Measurements from ENCODE around the gene RPS27. TPM values are rescaled to one million over a fixed set of nuclear protein-coding genes. Genes with fewer than 3 reads are reported as not detected.

RPS27 gene
- total RNA-seq, 1 experiment from 2014 or later, result 2,701 TPM

DNA sequence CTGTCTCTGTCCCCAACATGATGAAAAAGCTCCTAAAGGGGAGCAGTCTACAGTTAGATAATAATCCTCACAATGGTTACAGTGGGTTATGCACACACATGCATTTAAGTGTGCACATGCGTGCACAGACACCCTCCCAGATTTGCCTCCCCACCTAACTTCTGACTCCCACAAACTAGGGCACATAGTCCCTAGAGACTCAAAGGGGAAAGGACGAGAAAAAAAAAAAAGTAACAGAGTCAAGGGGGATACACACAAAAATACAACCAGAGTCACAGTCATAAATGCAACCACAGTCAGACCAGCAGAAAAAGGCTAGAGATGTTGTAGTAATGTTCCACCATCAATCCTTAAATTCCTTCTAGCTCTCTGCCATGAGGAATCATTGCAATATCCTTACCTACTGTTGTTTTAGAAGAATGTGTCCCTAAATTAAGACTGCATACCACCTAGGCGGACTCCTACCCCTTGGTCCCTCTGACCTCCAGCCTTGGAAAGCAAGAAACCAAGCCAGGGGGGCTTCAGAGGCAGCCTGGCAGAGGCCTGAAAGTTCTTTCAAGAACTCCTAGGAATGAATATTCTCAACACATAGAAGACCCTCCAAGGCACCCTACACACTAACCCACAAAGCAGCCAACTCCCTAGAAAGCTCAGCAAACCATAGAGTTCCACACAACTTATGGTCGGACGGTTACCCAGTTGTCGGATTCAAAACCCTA is 33.4 kb upstream of the RPS27 start:
- peak overlapping the region; percentile 97 for H3K4me3 ChIP-seq (ENCODE audit: insufficient read depth, low read depth, low read length)
- H3K27me3 ChIP-seq (ENCODE audit: control insufficient read depth, insufficient read depth, low read length), result no peaks in the 10 kb centered on the region
- DNase-seq, result peak; percentile 31
- H3K36me3 ChIP-seq (replicated peaks; ENCODE audit: control insufficient read depth, insufficient read depth, low read length), result peaks cover 30% of the 10 kb centered on the region

GRCh38 chr1:153957744-153958110 is 32.8 kb upstream of the RPS27 start:
- no peak for DNase-seq

DNA sequence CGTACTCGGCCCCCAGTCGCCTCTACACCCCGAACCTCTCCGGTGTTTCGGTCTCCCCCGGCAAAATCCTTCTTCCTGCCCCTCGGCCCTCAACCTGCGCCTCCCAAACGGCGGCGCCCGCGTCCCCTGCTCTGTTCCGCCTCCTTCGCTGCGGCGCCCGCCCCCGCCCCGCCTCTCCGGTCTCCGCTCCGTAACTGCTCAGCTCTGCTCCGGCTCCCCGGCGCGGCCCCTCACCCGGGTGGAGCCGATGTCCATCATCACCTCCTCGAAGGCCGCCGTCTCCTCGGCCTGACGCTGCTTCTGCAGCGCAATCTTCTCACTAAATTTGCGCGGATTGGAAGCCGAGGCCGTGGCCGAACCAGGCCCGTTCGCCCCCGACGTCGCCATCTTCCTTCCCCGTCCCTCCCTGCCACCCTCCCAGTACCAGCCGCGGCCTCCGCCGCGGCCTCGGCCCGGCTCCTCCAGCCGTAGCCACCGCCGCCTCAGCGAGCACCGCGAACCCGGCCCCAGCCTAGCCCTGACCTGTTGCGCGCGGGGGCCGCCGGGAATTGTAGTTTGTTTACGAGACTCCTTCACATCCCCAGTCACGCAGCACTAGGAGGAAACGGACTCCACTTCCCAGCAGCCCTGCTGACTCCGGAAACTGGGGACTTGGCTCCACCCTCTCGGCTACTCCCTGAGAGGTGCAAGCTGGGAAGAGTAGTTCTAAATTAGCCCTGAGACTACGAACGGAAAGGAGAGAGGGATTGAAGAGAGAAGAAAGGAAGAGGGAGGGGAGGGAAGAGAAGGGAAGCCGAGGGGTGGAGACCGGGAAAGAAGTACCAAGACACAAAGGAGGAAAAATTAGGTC is 32.2 kb upstream of the RPS27 start, which contains the start of gene CRTC2:
TSS of gene CRTC2 (minus strand) at position 502 of the 850 bp plus-strand sequence. CDS start at position 387, 115 bp downstream.
- DNase-seq, result peak; percentile 98
- H3K36me3 ChIP-seq (replicated peaks; ENCODE audit: control insufficient read depth, insufficient read depth, low read length), result peaks cover 25% of the 10 kb centered on the region
- peak within 1 kb of the TSS; percentile 97 for H3K4me3 ChIP-seq (ENCODE audit: insufficient read depth, low read depth, low read length)
- no peaks in the 10 kb centered on the region for H3K27me3 ChIP-seq (ENCODE audit: control insufficient read depth, insufficient read depth, low read length)

More at GRCh38 chr1:153957744-153958110, 32.8 kb upstream of the RPS27 start:
- Histone ChIP-seq H3K36me3 (replicated peaks; ENCODE audit: control insufficient read depth, insufficient read depth, low read length) (peaks cover 25% of the 10 kb centered on the region), H3K27me3 (ENCODE audit: control insufficient read depth, insufficient read depth, low read length) (no peaks in the 10 kb centered on the region), H3K4me3 (ENCODE audit: insufficient read depth, low read depth, low read length) (peak overlapping the region; percentile 97)

- Histone ChIP-seq H3K27me3 (ENCODE audit: control insufficient read depth, insufficient read depth, low read length) (no peaks in the 10 kb centered on the region), H3K4me3 (ENCODE audit: insufficient read depth, low read depth, low read length) (no peak overlapping the region; the same call in 1 of the 2 replicates), H3K36me3 (replicated peaks; ENCODE audit: control insufficient read depth, insufficient read depth, low read length) (peaks cover 24% of the 10 kb centered on the region)
- DNase-seq, result no peak
These were observed 31.7 kb upstream of the RPS27 start for GRCh38 chr1:153958961-153959260.

GRCh38 chr1:153959454-153959853 is 31.1 kb upstream of the RPS27 start:
- peak; percentile 41 for DNase-seq
- Histone ChIP-seq H3K4me3 (ENCODE audit: insufficient read depth, low read depth, low read length) (no peak overlapping the region), H3K36me3 (replicated peaks; ENCODE audit: control insufficient read depth, insufficient read depth, low read length) (peaks cover 24% of the 10 kb centered on the region), H3K27me3 (ENCODE audit: control insufficient read depth, insufficient read depth, low read length) (no peaks in the 10 kb centered on the region)

DNA sequence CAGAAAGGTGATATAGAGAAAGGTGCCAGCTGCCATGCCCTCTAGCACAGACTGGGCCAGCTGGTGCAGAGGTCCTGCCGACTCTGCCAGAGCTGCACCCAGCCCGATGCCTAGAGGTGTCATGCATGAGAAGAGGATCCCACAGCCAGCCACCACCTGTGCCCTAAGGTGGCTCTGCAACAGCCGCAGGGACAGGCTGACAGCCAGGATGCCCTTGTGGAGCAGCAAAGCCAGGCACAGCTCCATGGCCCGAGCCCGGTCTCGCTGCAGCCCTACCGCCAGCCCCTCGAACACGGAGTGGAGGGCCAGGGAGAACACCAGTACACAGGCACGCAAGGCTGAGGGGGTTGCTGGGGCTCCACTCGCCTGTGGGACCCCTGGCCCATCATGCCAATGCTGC is 30.4 kb upstream of the RPS27 start:
- H3K36me3 ChIP-seq (replicated peaks; ENCODE audit: control insufficient read depth, insufficient read depth, low read length), result peaks cover 24% of the 10 kb centered on the region
- no peak overlapping the region for H3K4me3 ChIP-seq (ENCODE audit: insufficient read depth, low read depth, low read length)
- DNase-seq, result peak; percentile 7
- H3K27me3 ChIP-seq (ENCODE audit: control insufficient read depth, insufficient read depth, low read length), result no peaks in the 10 kb centered on the region

GRCh38 chr1:153961421-153961820 is 29.1 kb upstream of the RPS27 start:
- DNase-seq, result no peak
- H3K36me3 ChIP-seq (replicated peaks; ENCODE audit: control insufficient read depth, insufficient read depth, low read length), result peaks cover 24% of the 10 kb centered on the region
- no peaks in the 10 kb centered on the region for H3K27me3 ChIP-seq (ENCODE audit: control insufficient read depth, insufficient read depth, low read length)
- peak overlapping the region; percentile 98 for H3K4me3 ChIP-seq (ENCODE audit: insufficient read depth, low read depth, low read length)

DNA sequence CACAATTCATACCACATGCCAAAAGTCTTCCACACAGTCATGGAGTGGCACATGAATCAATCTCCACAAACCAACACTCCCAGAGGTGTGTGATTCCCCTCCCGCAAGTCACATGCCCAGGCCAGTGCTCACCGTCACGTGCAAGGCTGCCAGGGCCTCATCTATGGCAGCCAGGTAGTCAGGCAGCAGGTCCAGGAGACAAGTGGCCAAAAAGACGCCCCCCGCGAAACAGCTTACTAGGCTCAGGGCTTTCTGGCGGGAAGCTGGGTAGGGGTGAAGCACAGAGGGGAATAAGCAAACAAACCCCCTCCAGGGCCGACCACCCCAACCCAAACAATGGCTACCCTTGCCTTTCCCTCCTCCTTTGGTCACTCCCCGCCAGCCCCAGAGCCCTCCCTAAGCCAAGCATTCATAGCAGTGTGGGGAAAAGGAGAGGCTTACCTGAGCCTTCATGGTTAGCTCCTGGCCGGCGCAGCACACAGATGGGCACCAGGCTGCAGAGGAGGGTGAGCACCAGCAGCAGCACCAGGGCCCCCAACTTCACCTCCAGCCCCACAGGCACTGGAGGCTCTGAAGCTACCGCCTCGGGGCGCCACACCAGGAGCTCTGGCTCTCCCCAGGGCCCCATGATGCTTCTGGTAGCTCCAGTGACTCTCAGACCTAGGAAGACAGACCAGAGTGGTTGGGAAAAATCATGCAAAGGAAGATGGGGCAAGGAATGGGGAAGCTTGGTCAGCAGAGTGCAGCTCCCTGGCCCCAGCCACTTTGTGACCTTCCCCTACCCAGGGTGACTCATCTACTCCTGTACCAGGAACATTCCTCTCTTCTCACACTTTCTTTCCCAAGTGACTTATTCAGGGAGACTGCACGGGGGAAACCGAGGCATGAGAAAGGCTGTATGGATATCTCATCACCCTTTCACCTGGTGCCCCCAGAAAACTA is 28.2 kb upstream of the RPS27 start:
- Histone ChIP-seq H3K27me3 (ENCODE audit: control insufficient read depth, insufficient read depth, low read length) (no peaks in the 10 kb centered on the region), H3K4me3 (ENCODE audit: insufficient read depth, low read depth, low read length) (peak overlapping the region; percentile 98), H3K36me3 (replicated peaks; ENCODE audit: control insufficient read depth, insufficient read depth, low read length) (peaks cover 24% of the 10 kb centered on the region)
- peak; percentile 60 for DNase-seq

DNA sequence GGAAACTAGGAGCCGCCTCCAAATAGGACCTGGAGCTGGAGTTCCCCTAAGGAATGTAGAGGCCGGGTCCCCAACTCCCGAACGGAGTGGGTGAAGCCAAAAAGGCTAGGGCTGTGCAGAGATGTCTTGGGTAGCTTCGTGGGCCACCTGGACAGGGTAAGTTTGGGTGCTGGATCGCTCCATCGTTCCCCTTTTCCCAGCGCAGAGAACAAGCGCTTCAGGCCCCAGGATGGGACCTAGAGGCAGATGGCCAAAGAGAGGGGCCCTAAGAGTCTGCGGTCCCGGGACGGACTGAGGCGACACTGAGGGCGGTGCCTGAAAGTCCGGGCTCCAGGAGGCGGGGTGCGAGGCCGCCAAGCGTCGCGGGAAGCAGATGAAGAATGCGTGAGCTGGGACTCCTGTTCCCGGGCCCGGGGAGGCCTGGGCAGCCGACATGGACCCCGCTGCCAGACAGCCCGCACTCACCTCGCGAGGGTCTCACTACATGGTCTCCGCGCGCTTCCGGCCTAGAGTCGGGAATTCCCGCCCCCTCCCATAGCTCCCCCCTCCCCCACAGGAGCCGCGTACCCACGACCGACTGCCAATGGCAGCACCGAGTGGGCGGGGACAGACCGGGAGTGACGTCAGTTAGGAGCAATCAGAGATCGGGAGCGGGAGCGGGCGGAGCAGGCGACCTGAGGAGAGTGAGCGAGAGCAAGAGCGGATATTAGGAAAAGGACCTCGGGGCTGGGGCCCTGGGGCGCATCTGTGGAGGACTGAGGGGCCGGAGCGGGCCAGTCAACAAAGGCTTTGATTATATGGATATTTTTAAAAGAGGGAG is 27.3 kb upstream of the RPS27 start, which contains the start of gene SLC39A1:
TSS of gene SLC39A1 (minus strand) at position 508 of the 820 bp plus-strand sequence. CDS start 822 bp downstream, outside the sequence.
- Histone ChIP-seq H3K4me3 (ENCODE audit: insufficient read depth, low read depth, low read length) (peak within 1 kb of the TSS; percentile 98), H3K36me3 (replicated peaks; ENCODE audit: control insufficient read depth, insufficient read depth, low read length) (peaks cover 24% of the 10 kb centered on the region), H3K27me3 (ENCODE audit: control insufficient read depth, insufficient read depth, low read length) (no peaks in the 10 kb centered on the region)
- DNase-seq, result peak; percentile 98

- Histone ChIP-seq H3K27me3 (ENCODE audit: control insufficient read depth, insufficient read depth, low read length) (no peaks in the 10 kb centered on the region), H3K4me3 (ENCODE audit: insufficient read depth, low read depth, low read length) (peak overlapping the region; percentile 53)
- DNase-seq, result peak; percentile 86
These were observed 26.7 kb upstream of the RPS27 start for GRCh38 chr1:153963850-153964331.

DNA sequence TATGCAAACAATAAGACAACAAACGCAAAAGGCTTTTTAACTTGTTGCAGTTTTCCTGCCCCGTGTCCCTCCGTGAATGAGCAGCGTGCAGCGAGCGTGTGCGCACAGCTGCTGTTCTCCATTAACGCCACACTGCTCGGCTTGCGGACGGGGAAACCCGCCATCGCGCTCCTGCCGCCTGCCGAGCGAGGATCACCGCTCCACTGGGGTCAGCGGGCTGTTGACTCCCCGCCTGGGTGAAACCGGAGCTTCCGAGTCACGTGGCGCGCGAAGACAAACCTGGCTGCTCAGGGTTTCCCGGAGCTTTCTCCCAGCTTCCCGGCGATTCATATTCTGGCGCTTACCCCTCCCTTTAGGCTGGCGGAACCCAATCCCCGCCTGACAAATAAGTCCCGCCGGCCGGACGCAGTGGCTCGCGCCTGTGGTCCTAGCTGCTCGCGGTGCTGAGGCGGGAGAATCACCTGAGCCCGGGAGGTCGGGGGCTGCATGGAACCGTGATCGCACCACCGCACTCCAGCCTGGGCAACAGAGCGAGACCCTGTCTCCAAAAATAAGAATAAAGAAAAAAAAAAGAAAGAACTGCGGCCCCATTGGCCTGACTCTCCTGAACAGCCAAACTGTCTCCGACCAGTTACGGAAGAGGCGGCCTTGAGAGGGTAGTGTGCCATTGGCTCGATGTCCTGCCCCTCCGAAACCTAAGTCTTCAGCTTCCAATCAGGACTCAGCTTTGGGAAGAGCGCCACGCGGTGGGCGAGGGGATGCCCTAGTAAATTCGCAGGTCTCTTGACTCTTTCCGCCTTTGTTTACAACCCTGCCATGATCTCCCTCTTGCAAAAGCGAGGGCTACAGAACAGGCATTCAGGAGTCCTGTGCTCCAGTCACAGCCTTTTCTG is 23.2 kb upstream of the RPS27 start, which contains the start of gene CREB3L4:
TSS of gene CREB3L4 (plus strand) at position 796 of the 893 bp plus-strand sequence. CDS start 624 bp downstream, outside the sequence.
- peak within 1 kb of the TSS; percentile 69 for H3K4me3 ChIP-seq (ENCODE audit: insufficient read depth, low read depth, low read length)
- DNase-seq, result peak; percentile 93
- H3K36me3 ChIP-seq (replicated peaks; ENCODE audit: control insufficient read depth, insufficient read depth, low read length), result no peaks in the 10 kb centered on the region; the same call in 1 of the 2 replicates
- H3K27me3 ChIP-seq (ENCODE audit: control insufficient read depth, insufficient read depth, low read length), result no peaks in the 10 kb centered on the region

More at GRCh38 chr1:153963850-153964331, 26.7 kb upstream of the RPS27 start:
- peaks cover 24% of the 10 kb centered on the region for H3K36me3 ChIP-seq (replicated peaks; ENCODE audit: control insufficient read depth, insufficient read depth, low read length)

DNA sequence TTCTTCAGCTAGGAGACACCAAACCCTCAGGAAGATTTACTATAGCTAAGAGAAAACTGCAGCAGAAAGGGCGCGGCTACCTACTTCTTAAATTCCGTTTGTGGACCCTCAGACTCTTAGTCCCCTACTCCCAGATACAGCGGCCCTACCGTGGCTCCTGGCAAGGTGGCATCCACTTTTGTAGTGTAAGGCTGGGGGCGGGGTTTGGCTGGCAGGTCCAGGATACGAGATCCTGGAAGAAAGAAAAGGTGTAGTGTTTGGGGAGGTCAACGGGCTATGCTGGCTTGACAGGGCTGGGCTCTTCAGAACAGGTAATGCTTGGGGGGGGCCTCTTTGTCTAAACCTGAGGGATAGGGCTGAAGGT is 22.6 kb upstream of the RPS27 start:
- peak overlapping the region; percentile 69 for H3K4me3 ChIP-seq (ENCODE audit: insufficient read depth, low read depth, low read length)
- H3K36me3 ChIP-seq (replicated peaks; ENCODE audit: control insufficient read depth, insufficient read depth, low read length), result no peaks in the 10 kb centered on the region; the same call in 1 of the 2 replicates
- DNase-seq, result peak; percentile 55
- no peaks in the 10 kb centered on the region for H3K27me3 ChIP-seq (ENCODE audit: control insufficient read depth, insufficient read depth, low read length)

All from H7 (cell line).